ENCODE data around the gene RTL5.

The RTL5 gene

DNA sequence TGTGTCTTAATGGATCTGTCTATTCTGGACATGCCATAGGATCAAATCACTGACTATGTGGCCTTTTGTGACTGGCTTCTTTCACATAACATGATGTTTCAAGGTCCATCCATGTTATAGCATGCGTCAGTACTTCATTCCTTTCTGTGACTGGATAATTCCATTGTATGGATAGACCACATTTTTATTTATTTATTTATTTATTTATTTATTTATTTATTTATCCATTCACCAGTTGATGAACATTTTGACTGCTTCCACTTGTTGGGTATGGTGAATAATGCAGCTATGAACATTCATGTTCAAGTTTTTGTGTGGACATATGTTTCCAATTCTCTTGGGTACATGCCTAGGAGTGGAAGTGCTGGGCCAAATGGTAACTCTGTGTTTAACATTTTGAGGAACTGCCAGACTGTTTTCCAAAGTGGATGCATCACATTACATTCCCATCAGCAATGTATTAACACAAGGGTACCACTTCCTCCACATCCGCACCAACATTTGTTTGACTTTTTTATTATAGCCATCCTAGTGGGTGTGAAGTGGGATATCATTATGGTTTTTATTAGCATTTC is 14.0 kb downstream of the RTL5 start:
- Histone ChIP-seq H3K9ac (ENCODE audit: low read depth, low read length) (no peak overlapping the region), H3K4me1 (ENCODE audit: control insufficient read depth, insufficient read depth, low read length) (peaks cover 3% of the 10 kb centered on the region), H3K27me3 (ENCODE audit: control insufficient read depth, insufficient read depth, low read length) (no peaks in the 10 kb centered on the region), H3K4me3 (ENCODE audit: low read depth, low read length) (no peak overlapping the region), H3K36me3 (ENCODE audit: control insufficient read depth, insufficient read depth, low read length) (no peaks in the 10 kb centered on the region), H3K9me3 (ENCODE audit: control insufficient read depth, insufficient read depth, low read length) (no peaks in the 10 kb centered on the region)

DNA sequence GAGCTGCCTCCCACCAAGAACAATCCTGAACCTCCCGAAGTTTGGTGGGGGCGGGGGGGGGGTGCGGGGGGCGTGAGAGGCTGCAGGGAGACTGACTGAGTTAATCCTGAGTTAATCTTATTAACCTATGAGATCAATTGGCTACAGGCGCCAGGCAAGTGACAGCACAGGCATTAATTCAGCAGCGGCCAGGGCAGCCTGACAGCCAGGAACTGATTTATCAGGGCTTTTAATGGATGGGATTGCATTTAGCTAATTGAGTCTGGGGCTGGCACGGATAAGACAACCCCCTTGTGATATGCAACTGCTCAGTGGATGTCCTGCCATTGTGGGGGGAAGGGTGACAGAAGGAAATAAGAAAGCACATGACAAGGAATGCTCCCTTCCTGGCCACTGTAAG is 16.3 kb downstream of the RTL5 start:
- Histone ChIP-seq H3K4me3 (ENCODE audit: low read depth, low read length) (no peak overlapping the region), H3K36me3 (ENCODE audit: control insufficient read depth, insufficient read depth, low read length) (no peaks in the 10 kb centered on the region), H3K4me1 (ENCODE audit: control insufficient read depth, insufficient read depth, low read length) (peaks cover 3% of the 10 kb centered on the region), H3K9me3 (ENCODE audit: control insufficient read depth, insufficient read depth, low read length) (no peaks in the 10 kb centered on the region), H3K9ac (ENCODE audit: low read depth, low read length) (no peak overlapping the region), H3K27me3 (ENCODE audit: control insufficient read depth, insufficient read depth, low read length) (no peaks in the 10 kb centered on the region)

DNA sequence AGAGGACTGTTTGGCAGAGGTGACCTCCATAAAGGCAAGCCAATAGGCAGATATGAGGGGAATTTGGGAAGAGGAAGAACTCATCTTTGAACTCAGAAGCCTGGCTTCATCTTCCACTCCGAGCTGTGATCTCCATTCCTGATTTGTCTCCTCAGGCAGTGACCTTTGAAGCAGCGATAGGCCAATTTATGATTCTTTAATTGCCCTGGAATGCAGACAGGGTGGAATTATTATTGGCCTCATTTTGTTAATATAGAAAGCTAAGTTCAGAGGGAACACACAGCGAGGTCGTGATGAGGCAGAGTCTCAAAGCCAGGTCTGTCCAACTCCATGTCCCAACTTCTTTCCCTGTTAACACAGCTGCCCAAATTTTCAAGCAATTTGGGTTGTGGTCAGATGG is 16.9 kb downstream of the RTL5 start:
- no peak overlapping the region for H3K9ac ChIP-seq (ENCODE audit: low read depth, low read length)
- no peak overlapping the region for H3K4me3 ChIP-seq (ENCODE audit: low read depth, low read length)
- H3K27me3 ChIP-seq (ENCODE audit: control insufficient read depth, insufficient read depth, low read length), result no peaks in the 10 kb centered on the region
- no peaks in the 10 kb centered on the region for H3K9me3 ChIP-seq (ENCODE audit: control insufficient read depth, insufficient read depth, low read length)
- H3K36me3 ChIP-seq (ENCODE audit: control insufficient read depth, insufficient read depth, low read length), result no peaks in the 10 kb centered on the region
- peaks cover 3% of the 10 kb centered on the region for H3K4me1 ChIP-seq (ENCODE audit: control insufficient read depth, insufficient read depth, low read length)

DNA sequence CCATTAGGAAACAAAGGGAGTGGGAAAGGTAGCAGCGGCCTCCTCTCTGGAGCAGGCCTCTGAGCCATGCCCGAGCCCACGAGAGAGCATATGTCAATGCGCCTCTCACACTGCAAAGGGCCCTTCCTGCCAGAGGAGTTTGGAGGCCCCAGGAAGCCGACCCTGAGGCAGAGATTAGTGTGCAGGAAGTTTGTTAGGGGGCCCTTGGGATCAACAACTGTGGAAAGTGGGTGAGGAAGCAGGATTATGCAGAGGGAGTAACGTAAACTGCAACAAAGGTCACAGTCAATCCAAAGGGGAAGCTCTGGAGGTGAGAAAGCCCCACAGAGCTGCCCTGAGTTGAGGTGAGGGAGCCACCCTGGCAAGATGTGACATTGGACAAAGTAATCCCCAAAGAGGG is 17.4 kb downstream of the RTL5 start:
- Histone ChIP-seq H3K4me3 (ENCODE audit: low read depth, low read length) (no peak overlapping the region), H3K27me3 (ENCODE audit: control insufficient read depth, insufficient read depth, low read length) (no peaks in the 10 kb centered on the region), H3K9ac (ENCODE audit: low read depth, low read length) (no peak overlapping the region), H3K9me3 (ENCODE audit: control insufficient read depth, insufficient read depth, low read length) (no peaks in the 10 kb centered on the region), H3K36me3 (ENCODE audit: control insufficient read depth, insufficient read depth, low read length) (no peaks in the 10 kb centered on the region), H3K4me1 (ENCODE audit: control insufficient read depth, insufficient read depth, low read length) (peaks cover 3% of the 10 kb centered on the region)

DNA sequence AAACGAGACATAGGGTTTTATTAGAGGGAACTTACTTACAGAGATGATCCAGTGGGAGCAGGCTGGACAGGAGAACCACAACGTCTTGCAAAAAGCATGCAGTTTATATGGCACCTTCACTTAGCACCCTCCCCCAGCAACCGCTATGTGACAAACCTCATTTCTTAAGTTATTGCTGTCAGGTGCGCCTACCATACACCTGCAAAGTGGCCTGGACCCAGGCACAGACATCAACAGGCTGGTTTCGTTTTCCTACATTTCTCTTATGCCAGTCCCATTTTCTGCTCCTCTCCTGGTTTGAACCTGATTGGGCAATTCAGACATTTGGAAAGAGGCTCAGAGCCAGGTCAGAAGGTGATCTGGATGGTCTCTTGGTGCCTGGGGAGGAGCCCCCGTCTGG is 18.3 kb downstream of the RTL5 start:
- peaks cover 3% of the 10 kb centered on the region for H3K4me1 ChIP-seq (ENCODE audit: control insufficient read depth, insufficient read depth, low read length)

DNA sequence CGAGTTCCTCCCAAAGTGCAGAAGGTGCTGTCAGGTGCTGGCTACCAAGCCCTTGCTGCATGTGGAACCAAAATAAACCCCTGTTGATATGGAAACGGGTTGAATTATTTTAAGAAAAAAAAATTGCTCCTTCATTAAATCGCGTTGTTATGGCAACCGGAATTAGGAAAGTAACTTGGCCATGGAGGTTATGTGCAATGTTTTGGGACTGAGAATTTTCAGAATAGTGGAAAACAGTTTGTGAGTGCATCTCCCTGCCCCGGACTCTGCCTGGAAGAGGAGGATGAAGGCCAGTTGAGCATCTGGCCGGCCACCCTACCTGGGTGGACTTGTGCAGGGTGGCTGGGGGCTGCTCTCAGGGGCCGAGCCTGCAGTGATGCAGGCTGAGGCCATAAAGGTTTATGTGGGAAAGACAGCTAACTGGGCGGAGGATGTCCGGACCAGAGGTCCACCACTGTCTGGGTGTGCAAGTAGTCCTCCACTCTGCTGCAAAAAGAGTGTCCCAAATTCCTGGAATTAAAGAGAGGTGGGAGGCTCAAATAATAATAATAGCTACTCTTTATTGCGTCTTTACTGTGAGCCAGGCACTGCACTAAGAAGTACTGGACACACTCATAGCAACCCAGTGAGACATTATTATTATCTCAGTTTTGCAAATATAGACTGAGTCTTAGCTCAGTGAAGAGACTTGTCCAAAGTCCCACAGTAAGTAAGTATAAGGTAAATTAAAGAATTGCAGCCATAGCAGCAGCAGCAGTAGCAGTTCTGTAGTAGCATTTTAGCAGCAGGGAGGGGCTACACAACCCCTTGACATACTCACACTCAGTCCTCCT is 20.6 kb downstream of the RTL5 start:
- Histone ChIP-seq H3K27me3 (ENCODE audit: control insufficient read depth, insufficient read depth, low read length) (no peaks in the 10 kb centered on the region), H3K9me3 (ENCODE audit: control insufficient read depth, insufficient read depth, low read length) (no peaks in the 10 kb centered on the region), H3K36me3 (ENCODE audit: control insufficient read depth, insufficient read depth, low read length) (no peaks in the 10 kb centered on the region)

More for the DNA sequence above, 18.3 kb downstream of the RTL5 start:
- Histone ChIP-seq H3K36me3 (ENCODE audit: control insufficient read depth, insufficient read depth, low read length) (no peaks in the 10 kb centered on the region), H3K9ac (ENCODE audit: low read depth, low read length) (no peak overlapping the region), H3K4me3 (ENCODE audit: low read depth, low read length) (no peak overlapping the region), H3K27me3 (ENCODE audit: control insufficient read depth, insufficient read depth, low read length) (no peaks in the 10 kb centered on the region), H3K9me3 (ENCODE audit: control insufficient read depth, insufficient read depth, low read length) (no peaks in the 10 kb centered on the region)

DNA sequence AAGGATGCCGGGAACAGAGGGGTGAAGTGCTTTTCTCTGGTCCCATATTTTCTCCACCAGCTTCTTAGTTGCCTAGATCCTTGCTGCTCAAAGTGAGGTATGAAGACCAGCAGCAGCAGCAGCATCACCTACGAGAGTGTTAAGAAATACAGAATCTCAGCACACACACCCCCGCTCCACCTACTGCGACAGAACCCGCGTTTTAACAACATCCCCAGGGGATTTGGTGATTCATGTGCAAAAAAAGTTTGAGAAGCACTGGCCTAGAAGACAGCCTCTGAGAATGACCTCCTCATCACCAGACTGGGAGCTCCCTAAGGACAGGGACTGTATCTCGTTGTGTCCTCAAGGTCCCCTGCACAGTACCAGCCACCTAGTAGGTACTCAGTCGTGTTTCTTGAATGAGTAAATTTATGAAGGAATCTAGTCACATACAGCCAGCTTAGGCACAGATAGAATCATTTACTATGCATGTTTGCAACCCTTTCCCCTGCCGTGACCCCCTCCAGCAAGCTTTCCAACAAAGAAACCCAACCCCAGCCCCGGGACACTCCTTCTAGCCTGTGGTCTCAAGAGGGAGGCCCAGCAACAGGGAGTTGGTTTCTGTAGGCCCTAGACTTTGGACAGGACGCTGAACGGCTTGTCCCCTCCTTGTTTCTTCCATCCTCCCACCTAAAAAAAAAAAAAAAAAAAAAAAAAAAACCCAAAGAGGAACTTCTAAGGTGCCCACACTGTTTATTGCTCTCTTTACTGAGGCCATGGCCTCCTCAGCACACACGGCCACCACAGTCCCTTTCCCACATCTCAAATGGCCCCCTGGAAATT is 21.5 kb downstream of the RTL5 start:
- no peaks in the 10 kb centered on the region for H3K4me1 ChIP-seq (ENCODE audit: control insufficient read depth, insufficient read depth, low read length)
- no peak overlapping the region for H3K9ac ChIP-seq (ENCODE audit: low read depth, low read length)
- H3K36me3 ChIP-seq (ENCODE audit: control insufficient read depth, insufficient read depth, low read length), result no peaks in the 10 kb centered on the region
- no peak overlapping the region for H3K4me3 ChIP-seq (ENCODE audit: low read depth, low read length)
- no peaks in the 10 kb centered on the region for H3K9me3 ChIP-seq (ENCODE audit: control insufficient read depth, insufficient read depth, low read length)
- H3K27me3 ChIP-seq (ENCODE audit: control insufficient read depth, insufficient read depth, low read length), result no peaks in the 10 kb centered on the region

More for the DNA sequence above, 20.6 kb downstream of the RTL5 start:
- no peak overlapping the region for H3K9ac ChIP-seq (ENCODE audit: low read depth, low read length)
- peaks cover 3% of the 10 kb centered on the region for H3K4me1 ChIP-seq (ENCODE audit: control insufficient read depth, insufficient read depth, low read length)
- H3K4me3 ChIP-seq (ENCODE audit: low read depth, low read length), result no peak overlapping the region

DNA sequence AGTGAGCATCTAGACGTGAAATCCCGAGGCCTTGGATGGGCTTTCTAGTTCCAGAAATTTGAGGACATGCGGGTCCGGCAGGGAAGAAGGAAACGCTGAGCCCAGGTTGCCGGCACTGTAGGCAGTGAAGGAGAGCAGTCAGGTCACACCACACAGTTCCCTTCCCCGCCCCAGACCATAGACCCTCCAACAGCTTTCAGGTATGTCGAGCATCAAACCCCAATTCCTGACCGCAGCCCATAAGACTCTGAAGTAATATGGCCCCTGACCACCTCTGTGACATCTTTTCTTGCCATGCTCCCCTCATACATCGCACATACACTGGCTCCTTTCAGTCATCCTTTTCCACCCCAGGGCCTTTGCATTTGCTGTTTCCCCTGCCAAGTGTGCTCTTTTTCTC is 23.0 kb downstream of the RTL5 start:
- Histone ChIP-seq H3K4me3 (ENCODE audit: low read depth, low read length) (no peak overlapping the region), H3K36me3 (ENCODE audit: control insufficient read depth, insufficient read depth, low read length) (no peaks in the 10 kb centered on the region), H3K9ac (ENCODE audit: low read depth, low read length) (no peak overlapping the region), H3K9me3 (ENCODE audit: control insufficient read depth, insufficient read depth, low read length) (no peaks in the 10 kb centered on the region), H3K27me3 (ENCODE audit: control insufficient read depth, insufficient read depth, low read length) (no peaks in the 10 kb centered on the region), H3K4me1 (ENCODE audit: control insufficient read depth, insufficient read depth, low read length) (no peaks in the 10 kb centered on the region)

DNA sequence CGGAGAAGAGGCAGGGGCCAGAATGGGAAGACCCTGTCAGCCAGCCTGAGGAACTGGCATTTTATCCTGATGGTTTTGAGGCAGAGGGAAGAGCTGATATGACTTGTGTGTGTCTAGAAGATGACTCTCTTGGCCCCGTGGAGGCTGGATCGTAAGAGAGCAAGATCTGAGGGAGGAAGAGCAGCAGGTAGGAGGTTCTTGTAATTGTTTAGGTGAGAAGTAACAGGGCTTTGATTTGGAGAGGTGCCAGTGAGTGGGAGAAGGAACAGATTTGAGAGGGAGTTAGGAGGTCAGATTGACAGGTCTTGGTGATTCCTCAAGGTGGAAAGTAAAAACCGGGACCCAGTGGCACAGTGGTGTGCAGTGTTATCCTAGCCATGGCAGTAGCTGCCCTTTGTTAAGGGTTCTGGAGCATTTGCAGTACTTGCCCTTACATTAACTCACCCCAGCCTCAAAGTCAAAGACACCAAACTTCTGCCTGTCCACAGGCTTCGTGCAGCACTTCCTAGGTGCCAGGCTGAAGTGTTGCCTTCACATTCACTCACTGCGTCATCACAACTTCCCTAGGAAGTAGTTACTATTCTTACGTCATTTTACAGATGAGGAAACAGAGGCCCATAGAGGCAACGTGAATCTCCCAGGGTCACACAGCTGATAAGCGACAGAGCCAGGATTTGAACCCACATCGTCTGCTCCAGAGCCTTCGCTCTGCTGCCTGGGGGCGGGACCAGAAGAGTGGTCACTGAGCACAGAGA is 23.7 kb downstream of the RTL5 start:
- Histone ChIP-seq H3K4me1 (ENCODE audit: control insufficient read depth, insufficient read depth, low read length) (no peaks in the 10 kb centered on the region), H3K9ac (ENCODE audit: low read depth, low read length) (no peak overlapping the region), H3K9me3 (ENCODE audit: control insufficient read depth, insufficient read depth, low read length) (no peaks in the 10 kb centered on the region), H3K36me3 (ENCODE audit: control insufficient read depth, insufficient read depth, low read length) (no peaks in the 10 kb centered on the region), H3K27me3 (ENCODE audit: control insufficient read depth, insufficient read depth, low read length) (no peaks in the 10 kb centered on the region), H3K4me3 (ENCODE audit: low read depth, low read length) (no peak overlapping the region)

DNA sequence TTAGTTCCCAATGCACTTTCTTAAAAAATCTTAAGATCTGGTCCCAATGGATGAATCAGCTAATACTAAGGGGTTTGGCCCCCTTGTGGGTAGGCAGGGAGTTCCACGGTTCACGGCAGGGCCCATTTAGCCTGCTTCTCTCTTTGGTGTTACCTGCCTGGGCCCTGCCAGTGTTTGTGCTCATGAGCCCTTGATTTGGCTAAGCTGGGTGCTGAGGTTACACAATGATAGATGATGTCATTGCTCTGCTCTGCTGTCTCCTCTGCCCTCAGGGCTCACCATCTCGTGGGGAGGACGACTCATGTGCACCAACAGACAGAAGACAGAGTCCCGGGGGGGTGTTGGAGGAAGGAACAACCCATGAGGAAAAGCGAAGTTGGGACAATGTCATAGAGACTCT is 24.4 kb downstream of the RTL5 start:
- Histone ChIP-seq H3K4me1 (ENCODE audit: control insufficient read depth, insufficient read depth, low read length) (no peaks in the 10 kb centered on the region), H3K36me3 (ENCODE audit: control insufficient read depth, insufficient read depth, low read length) (no peaks in the 10 kb centered on the region), H3K27me3 (ENCODE audit: control insufficient read depth, insufficient read depth, low read length) (no peaks in the 10 kb centered on the region), H3K9me3 (ENCODE audit: control insufficient read depth, insufficient read depth, low read length) (no peaks in the 10 kb centered on the region), H3K4me3 (ENCODE audit: low read depth, low read length) (no peak overlapping the region), H3K9ac (ENCODE audit: low read depth, low read length) (no peak overlapping the region)

DNA sequence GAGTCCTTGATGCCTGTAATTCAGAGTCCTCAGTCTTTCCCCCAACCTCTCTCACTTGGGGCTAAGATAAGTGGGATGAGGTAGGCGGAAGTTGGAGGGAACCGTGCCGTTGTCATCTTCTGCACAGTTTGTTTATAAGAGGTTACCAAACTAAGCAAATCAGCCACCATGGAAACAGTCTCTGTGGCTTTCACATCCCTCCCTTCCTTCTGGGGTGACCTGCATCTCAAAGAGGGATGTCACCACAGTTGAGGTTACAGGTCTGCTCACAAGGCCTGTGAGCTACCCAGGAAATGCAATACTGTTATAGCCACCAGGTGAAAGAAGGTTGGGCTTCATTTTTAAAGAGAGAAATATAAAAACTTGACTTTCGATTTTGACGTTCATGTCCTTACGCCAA is 26.3 kb downstream of the RTL5 start:
- Histone ChIP-seq H3K4me1 (ENCODE audit: control insufficient read depth, insufficient read depth, low read length) (peaks cover 4% of the 10 kb centered on the region), H3K36me3 (ENCODE audit: control insufficient read depth, insufficient read depth, low read length) (no peaks in the 10 kb centered on the region), H3K4me3 (ENCODE audit: low read depth, low read length) (no peak overlapping the region), H3K27me3 (ENCODE audit: control insufficient read depth, insufficient read depth, low read length) (no peaks in the 10 kb centered on the region), H3K9me3 (ENCODE audit: control insufficient read depth, insufficient read depth, low read length) (no peaks in the 10 kb centered on the region), H3K9ac (ENCODE audit: low read depth, low read length) (no peak overlapping the region)

Data from iPS-15b (cell line).